Occipital lobe (tissue), 3 donors: ENCODE measurements around the gene XPO6. TPM values are rescaled to one million over a fixed set of nuclear protein-coding genes. Genes with fewer than 3 reads are reported as not detected.

Experiments
- DNase-seq: peaks from one replicate; lab custom pipeline; 2025; lab: John Stamatoyannopoulos, UW
- small RNA-seq: library from RNA; depleted of rRNA; stranded (forward); fragments of <200 nt; gene quantifications from one replicate; pipeline ENCODE3, GENCODE V24; 2014
- total RNA-seq: library from RNA; depleted of rRNA; stranded (reverse); fragments of >200 nt; gene quantifications from one replicate; pipeline ENCODE4 v1.2.3, GENCODE V29; 2014

Gene XPO6
- total RNA-seq, 1 donor from 2014 or later, result 66.4 TPM

DNA sequence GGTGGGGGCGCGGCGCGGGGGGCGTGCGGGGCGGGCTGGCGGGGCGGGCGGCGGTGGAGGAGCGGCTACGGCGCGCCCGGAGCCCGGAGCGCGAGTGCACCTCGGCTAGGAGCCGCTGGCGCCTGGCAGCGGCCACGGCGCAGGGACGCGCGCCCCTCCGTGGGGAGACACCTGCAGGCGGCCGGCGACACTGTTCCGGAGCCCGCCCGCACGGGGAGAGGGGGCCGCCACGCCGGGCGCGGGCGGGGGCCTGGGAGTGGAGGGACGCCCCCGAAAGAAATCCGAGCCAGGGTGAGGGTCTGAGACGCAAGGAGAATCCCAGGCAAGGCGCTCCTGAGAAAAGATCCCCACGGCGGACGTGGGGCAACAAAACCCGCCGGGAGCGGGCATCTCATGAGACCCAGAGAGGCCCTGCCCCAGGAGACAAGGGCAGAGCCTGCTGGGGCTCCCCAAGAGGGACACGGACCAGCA is 148.1 kb downstream of the XPO6 start, which contains the start of gene GSG1L:
GSG1L (minus strand) TSS at position 124 of the 471 bp plus-strand sequence. CDS start 290 bp downstream, outside the sequence.
- no peak for DNase-seq

DNA sequence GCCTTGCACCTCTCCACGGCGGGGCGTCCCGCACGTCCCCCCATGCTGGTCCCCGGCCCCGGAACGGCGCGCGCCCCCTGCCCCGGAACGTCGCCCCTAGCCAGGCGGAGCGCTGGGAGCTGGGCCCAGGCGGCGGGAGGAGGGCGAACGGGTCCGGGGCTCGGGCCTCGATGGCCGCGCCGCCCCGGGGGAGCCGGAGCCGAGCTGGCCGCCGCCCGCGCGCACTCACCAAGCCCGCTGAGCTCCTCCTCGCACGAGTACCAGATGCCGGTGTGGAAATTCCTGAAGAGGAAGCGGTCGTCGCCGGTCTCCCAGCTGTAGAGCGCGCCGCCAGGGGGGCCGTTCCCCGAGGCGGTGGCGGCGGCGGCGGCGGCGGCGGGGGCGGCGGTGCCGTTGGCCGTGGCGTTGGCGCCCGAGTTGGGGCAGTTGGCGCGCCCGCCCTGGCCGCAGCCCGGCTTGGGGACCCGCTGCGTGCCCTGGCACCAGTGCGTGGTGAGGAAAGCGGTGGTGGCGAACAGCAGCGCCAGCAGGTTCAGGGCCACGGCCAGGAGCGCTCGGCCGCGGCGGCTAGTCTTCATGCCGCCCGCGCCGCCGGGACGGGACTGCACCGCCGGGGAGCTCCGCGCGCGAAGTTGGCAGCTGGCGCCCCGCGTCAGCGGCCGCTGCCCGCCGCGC is 148.8 kb downstream of the XPO6 start:
- DNase-seq, result no peak

DNA sequence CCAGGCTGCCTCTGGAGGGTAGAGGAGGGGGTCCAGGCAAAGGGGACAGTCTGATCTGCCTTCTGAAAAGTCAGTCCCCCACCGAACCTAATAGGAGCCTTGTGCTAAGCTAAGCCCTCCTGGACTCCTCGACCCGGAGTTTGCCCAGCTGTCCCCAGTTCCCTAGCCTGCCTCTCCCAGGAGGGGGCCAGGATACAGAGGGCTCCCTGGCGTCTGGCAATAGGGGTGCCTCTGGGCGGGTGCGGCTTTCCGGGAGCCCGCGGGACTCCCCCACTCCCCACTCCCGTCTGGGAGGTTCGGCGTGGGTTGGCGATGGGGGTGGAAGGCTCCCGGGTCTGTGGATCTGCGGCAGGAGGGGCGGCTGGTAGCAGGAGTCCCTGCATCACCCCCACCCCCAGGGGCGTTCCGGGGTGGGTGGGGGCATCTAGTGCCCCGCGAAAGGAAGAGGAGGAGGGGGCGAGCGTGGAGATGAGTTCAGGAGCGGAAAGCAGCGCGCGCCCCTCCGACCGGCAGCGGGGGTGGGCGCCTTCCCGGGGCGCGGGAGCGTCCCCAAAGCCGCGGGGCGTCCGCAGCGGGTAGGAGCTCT is 149.4 kb downstream of the XPO6 start:
- DNase-seq, result no peak

DNA sequence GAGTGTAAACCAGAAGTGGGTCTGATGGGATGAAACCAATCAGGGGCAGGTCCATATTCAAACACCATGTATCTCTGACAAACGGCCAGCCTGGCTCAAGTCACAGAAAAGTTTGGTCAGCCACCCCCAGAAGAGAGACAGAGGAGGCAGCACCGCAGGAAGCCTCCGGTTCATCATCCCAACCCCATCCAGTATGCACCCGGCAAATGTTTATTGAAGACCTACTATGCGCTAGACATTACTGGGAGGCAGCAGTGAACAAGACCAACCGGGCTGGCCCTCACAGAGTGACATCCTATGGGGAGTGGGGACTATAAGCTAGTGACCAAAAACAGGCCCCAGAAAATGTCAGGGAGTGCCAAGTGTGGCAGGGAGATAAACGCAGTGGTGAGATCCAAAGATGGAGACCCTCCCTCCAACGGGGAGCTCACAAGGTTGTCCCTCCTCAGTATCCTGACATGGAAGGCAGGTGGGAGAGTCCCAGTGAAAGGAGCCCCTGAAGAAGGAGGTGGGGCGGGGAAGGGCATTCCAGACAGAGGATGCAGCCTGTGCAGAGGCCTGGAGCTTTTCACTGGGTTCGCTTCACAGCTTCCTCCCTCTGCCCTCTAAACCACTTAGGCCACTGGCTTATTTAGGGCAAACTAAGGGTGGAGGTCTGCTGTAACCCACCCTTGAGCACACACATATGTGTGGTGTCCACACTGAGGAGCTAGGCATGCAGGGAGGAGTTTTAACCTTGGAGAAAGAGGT is 150.2 kb downstream of the XPO6 start:
- DNase-seq, result no peak

DNA sequence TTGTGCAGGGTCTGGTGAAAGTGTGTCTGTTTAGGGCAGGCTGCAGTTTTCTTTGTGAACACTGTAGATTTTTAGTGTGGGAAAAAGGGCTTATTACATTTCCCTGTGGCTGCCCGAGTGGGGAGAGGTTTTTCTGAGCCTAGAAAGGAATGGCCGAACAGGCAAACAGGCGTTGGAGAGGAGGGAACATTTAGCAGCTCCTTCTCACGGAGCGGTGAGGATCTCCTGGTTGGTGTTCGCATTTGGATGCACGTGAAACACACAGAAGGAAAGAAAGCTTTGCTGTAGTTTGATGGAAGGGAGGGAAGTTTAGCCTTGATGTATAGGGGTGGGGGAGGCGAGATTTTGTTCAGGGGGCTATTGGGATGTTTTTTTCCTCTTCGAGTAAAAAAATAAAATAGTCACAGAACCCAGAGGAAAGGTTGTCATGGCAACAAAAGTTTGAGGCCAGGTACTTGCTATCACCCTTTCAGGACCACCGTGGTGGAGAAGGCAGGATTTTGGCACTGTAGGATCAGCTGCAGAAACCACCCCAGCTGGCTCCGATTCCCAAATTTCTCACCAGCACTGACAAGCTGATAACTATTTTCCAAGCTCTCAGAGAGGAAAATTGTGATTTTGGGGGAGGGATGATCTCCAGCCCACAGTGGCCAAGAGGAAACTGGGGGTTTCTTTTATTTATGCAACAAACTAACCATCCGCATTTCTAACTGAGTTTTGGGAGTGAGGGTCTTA is 151.8 kb downstream of the XPO6 start:
- DNase-seq, result no peak

DNA sequence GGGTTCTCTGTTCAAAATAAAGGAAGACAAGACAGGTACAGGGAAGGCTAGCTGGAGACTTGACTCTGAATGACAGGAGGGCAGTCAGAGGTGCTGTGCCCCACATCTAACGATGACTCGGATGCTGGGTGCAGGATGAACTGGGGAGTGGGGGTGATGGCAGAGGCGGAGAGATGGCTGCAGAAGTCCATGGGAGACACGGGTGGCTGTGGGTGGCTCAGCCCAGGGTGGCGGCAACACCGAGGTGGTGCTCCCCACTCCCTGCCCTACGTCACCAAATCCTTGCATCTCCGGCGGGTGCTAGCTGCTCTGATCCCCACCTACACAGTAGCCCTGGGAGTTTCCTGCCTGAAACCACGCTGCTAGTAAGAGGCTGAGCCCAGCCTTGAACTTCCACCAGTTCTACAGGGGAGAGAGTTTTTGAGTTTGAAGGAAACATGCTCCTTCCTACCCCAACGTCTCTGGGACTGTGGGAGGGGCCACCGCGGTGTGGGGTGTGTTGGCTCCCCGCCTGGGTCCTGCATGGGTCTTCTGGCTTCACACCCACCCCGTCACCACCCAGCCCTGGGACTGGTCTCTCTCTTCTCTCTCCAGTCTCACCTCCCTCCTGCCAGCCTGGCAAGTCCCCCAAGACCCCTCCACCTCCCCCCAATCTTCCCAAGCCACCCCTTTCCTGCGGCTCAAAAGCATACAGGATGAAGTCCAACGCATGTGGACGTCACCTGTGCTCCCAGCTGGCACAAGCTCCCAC is 152.8 kb downstream of the XPO6 start:
- no peak for DNase-seq

DNA sequence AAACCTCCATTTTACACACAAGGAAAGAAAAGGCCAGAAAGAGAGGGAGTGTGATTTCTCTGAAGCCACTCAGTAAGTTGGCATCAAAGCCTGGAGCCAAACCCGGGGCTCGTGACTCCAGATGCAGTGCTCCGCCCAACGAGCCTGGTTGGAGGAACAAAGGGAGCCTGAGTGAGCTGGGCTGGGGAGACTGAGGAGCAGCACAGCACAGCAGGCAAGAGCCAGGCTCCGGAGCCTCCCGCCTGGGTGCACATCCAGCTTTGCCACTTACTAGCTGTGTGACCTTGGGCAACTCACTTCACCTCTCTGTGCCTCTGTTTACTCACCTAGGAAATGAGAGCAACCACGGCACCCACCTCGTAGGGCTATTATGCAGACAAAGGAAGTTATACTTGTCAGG is 153.8 kb downstream of the XPO6 start:
- no peak for DNase-seq

DNA sequence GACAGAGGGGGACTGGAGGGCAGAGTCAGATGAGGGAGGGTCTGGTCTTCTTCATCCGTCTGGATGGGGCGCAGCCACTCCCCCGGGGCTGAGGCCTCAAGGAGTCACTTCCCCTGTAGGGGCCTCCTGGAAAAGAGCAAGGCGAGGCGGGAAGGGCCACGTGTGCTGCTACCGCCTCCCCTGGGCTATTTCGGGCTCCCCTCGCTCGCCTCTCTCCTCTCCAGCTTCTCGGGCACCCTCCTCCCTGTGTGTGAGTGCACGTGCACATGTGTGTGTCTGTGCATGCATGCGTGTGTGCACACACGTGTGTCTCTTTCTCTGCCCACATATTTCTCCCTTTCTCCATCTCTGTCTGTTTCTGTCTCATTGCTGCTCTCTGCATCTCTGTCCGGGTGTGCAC is 158.3 kb downstream of the XPO6 start:
- no peak for DNase-seq

DNA sequence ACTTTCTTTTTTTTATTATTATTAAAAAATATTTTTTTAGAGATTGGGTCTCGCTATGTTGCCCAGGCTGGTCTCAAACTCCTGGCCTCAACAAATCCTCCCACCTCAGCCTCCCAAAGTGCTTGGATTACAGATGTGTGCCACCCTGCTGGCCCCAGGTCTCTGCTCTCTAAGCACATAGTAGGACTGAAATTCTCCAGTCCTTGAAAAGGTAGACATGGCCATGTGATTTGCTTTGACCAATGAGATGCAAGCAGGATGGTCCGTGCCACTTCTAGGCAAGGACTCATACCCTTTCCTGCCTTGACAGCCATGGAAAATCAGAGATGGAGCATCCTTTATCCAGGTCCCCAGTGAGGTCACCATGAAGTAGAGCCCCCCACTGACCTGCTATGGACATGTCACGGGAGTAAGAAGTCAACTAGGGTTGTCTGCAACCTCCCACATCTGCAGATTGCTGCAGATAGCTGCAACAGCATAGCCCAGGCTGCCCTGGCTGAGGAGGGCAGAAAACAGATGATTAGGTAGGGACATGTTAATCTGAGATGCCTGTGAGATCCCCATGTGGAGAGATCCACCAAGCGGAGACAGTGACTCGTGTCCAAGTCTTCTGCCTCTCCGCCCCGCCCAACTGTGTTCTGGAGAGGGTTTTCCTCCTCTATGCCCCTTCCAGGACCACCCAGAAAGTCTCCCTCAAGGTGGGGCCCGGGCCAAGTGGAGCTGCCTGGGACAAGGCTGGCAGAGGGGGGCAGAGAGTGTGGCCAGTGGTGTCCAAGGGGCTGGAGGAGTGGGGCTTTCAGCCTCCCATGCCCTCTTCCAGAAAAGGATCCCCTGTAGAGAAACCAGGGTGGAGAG is 159.3 kb downstream of the XPO6 start:
- no peak for DNase-seq

DNA sequence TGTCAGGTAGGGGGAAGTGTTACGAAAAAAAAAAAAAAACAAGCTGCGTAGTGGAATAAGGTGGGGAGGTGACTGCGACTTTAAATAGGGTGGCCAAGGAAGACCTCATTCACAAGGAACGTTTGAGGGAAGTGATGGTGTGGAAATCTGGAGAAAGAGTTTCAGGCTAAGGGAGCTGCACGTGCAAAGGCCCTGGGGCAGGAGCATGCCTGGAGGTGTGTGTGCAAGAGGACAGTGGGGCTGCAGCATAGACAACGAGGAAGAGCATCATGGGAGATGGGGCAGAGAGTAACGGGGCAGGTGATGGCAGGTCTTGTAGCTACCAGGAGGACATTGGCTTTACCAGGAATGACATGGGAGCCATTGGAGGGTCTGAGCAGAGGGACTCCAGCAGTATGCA is 160.3 kb downstream of the XPO6 start:
- DNase-seq, result no peak

Small RNAs within 50 kb of the gene (small RNA-seq; reads per million reads assigned to genes)
- not detected for gene RF00402
- gene RNY1P10, result not detected

Other genes starting within 250 kb of the XPO6 start
- 2.0 TPM for gene GSG1L, start 148.3 kb downstream of the XPO6 start, total RNA-seq
- 19.5 TPM for gene SBK1, start 80.6 kb upstream of the XPO6 start, total RNA-seq
- gene NPIPB6, start 151.5 kb upstream of the XPO6 start, total RNA-seq, result not detected
- gene EIF3CL, start 191.9 kb upstream of the XPO6 start, total RNA-seq, result 60.4 TPM